ENCODE data around the gene ADORA2A.

The ADORA2A gene

DNA sequence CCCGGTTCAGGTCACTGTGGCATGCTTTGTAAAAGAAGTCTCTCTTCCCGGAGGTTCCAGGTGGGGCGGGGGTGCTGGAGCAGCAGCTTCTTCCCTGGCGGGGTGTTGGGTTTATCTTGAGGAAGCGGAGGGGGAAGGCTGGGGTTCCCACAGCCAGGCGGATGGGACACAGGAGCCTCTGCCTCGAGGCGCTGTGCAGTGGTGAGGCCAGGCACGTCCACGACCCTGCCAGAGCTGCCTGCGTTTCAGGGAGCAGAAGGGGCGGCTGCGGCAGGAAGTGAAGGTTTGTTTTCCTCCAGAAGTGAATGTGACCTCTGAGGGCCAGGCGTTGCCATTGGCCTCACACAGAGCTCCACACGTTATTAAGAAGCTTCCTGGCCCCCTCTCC, 20.1 kb upstream of the ADORA2A start:
- Histone ChIP-seq H2AFZ (ENCODE audit: low read depth) (no peak overlapping the region), H4K20me1 (ENCODE audit: insufficient read depth) (no peaks in the 10 kb centered on the region), H3K79me2 (ENCODE audit: insufficient read depth, low read depth) (no peaks in the 10 kb centered on the region), H3K4me3 (IDR thresholded peaks at IDR 0.05; ENCODE audit: insufficient read depth, low read depth, low read length) (no peak overlapping the region), H3K4me2 (no peak overlapping the region), H3K36me3 (ENCODE audit: insufficient read depth) (peaks cover 4% of the 10 kb centered on the region; the same call in 1 of the 2 replicates), H3K27ac (no peak overlapping the region), H3K4me1 (ENCODE audit: low read depth, poor library complexity, severe bottlenecking) (peaks cover 34% of the 10 kb centered on the region), H3K9ac (no peak overlapping the region), H3K27me3 (ENCODE audit: insufficient read depth, low read depth) (no peaks in the 10 kb centered on the region)
- TF ChIP-seq, protein P1, sequence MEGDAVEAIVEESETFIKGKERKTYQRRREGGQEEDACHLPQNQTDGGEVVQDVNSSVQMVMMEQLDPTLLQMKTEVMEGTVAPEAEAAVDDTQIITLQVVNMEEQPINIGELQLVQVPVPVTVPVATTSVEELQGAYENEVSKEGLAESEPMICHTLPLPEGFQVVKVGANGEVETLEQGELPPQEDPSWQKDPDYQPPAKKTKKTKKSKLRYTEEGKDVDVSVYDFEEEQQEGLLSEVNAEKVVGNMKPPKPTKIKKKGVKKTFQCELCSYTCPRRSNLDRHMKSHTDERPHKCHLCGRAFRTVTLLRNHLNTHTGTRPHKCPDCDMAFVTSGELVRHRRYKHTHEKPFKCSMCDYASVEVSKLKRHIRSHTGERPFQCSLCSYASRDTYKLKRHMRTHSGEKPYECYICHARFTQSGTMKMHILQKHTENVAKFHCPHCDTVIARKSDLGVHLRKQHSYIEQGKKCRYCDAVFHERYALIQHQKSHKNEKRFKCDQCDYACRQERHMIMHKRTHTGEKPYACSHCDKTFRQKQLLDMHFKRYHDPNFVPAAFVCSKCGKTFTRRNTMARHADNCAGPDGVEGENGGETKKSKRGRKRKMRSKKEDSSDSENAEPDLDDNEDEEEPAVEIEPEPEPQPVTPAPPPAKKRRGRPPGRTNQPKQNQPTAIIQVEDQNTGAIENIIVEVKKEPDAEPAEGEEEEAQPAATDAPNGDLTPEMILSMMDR (conservative IDR thresholded peaks at IDR 0.05; ENCODE audit: low read depth, low read length): no peak

DNA sequence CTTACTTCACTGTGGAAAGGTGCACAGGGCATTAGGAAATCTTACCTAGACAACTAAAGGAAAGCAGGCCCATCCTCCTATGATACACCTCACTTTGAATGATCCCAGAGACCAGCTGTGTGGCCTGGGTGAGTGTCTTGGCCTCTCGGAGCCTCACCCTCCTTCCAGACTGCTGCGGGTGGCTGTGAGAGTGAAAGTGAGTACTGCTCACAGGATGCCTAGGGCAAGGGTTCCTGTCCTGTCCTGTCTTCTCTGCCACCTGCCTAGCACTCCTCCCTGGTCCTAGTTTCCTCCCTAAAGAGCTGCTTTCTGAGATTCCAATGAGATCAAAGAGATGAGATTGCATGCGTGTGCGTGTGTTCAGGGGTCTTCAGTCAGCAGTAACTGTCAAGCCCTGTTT, 19.5 kb upstream of the ADORA2A start:
- H4K20me1 ChIP-seq (ENCODE audit: insufficient read depth): no peaks in the 10 kb centered on the region

DNA sequence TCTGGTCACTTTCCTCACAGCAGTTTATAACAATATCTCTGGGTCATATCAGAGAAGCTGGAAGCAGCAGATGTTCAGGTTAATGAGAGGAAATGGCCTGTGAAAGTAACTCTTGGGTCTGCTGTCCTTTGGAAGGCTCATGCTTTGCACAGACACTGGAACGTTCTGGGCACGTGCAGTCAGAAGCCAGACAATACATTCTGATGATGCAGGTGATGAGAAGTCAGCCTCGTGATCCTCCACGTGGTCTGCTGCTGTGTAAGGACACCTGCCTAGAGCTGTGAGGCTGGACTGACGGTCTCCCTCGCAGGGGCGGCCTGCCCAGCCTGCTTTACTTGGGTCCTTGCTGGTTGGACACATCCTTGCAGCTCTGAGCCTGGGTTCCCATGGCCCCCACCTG, 18.8 kb upstream of the ADORA2A start:
- Histone ChIP-seq H3K4me2 (no peak overlapping the region), H3K36me3 (ENCODE audit: insufficient read depth) (no peaks in the 10 kb centered on the region), H3K4me1 (ENCODE audit: low read depth, poor library complexity, severe bottlenecking) (peaks cover 34% of the 10 kb centered on the region)

More for the DNA sequence above, 19.5 kb upstream of the ADORA2A start:
- Histone ChIP-seq H2AFZ (ENCODE audit: low read depth) (no peak overlapping the region), H3K4me3 (IDR thresholded peaks at IDR 0.05; ENCODE audit: insufficient read depth, low read depth, low read length) (no peak overlapping the region), H3K27me3 (ENCODE audit: insufficient read depth, low read depth) (no peaks in the 10 kb centered on the region), H3K27ac (no peak overlapping the region), H3K36me3 (ENCODE audit: insufficient read depth) (no peaks in the 10 kb centered on the region), H3K9ac (no peak overlapping the region), H3K4me1 (ENCODE audit: low read depth, poor library complexity, severe bottlenecking) (peaks cover 34% of the 10 kb centered on the region), H3K4me2 (no peak overlapping the region), H3K79me2 (ENCODE audit: insufficient read depth, low read depth) (no peaks in the 10 kb centered on the region)
- TF ChIP-seq, protein P1 (conservative IDR thresholded peaks at IDR 0.05; ENCODE audit: low read depth, low read length): no peak

DNA sequence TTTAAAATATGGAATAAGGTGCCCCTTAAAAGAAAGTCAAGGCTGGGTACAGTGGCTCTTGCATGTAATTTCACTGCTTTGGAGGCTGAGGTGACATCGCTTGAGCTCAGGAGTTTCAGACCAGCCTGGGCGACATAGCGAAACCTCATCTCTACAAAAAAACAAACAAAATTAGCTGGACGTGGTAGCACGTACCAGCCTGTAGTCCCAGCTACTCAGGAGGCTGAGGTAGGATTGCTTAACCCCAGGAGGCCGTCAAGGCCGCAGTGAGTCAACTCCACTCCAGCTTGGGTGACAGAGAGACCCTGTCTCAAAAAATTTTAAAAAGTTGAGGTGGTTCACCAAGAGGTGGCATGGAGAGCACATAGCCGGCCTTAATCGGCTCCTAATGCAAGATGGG, 17.7 kb upstream of the ADORA2A start:
- Histone ChIP-seq H3K4me2 (peak overlapping the region; percentile 11; the same call in 1 of the 2 replicates), H3K27me3 (ENCODE audit: insufficient read depth, low read depth) (no peaks in the 10 kb centered on the region), H3K79me2 (ENCODE audit: insufficient read depth, low read depth) (no peaks in the 10 kb centered on the region), H3K36me3 (ENCODE audit: insufficient read depth) (no peaks in the 10 kb centered on the region), H2AFZ (ENCODE audit: low read depth) (no peak overlapping the region), H3K27ac (peak overlapping the region; percentile 38; the same call in 1 of the 2 replicates), H3K4me1 (ENCODE audit: low read depth, poor library complexity, severe bottlenecking) (peaks cover 34% of the 10 kb centered on the region), H4K20me1 (ENCODE audit: insufficient read depth) (no peaks in the 10 kb centered on the region), H3K4me3 (IDR thresholded peaks at IDR 0.05; ENCODE audit: insufficient read depth, low read depth, low read length) (no peak overlapping the region), H3K9ac (no peak overlapping the region)
- TF ChIP-seq, protein P1 (conservative IDR thresholded peaks at IDR 0.05; ENCODE audit: low read depth, low read length): no peak

More for the DNA sequence above, 18.8 kb upstream of the ADORA2A start:
- H3K79me2 ChIP-seq (ENCODE audit: insufficient read depth, low read depth): no peaks in the 10 kb centered on the region
- H3K4me3 ChIP-seq (IDR thresholded peaks at IDR 0.05; ENCODE audit: insufficient read depth, low read depth, low read length): no peak overlapping the region
- H3K27ac ChIP-seq: no peak overlapping the region
- H3K9ac ChIP-seq: no peak overlapping the region
- no peaks in the 10 kb centered on the region for H3K27me3 ChIP-seq (ENCODE audit: insufficient read depth, low read depth)
- H2AFZ ChIP-seq (ENCODE audit: low read depth): no peak overlapping the region
- TF ChIP-seq, protein P1 (conservative IDR thresholded peaks at IDR 0.05; ENCODE audit: low read depth, low read length): no peak
- H4K20me1 ChIP-seq (ENCODE audit: insufficient read depth): no peaks in the 10 kb centered on the region

All from KMS-11 (cell line).